Left ventricle myocardium inferior (tissue), 1 donor: ENCODE data around the gene SMLR1. TPM values are rescaled to one million over a fixed set of nuclear protein-coding genes. Genes with fewer than 3 reads are reported as not detected.

Experiments
- DNase-seq: peaks from one replicate; pipeline ENCODE4 v3.0.0-alpha.2; 2020
- H3K27ac ChIP-seq: fragments of 200-600 bp; replicated peaks from 2 replicates; pipeline ENCODE4 v1.8.0; 2021
- H3K27me3 ChIP-seq: fragments of 200-600 bp; 2 replicates; pipeline ENCODE4 v1.8.0; 2021; ENCODE audit warnings: low read depth
- H3K36me3 ChIP-seq: fragments of 200-600 bp; 2 replicates; pipeline ENCODE4 v1.8.0; 2021
- H3K4me1 ChIP-seq: fragments of 200-600 bp; 2 replicates; pipeline ENCODE4 v1.8.0; 2021
- H3K4me3 ChIP-seq: fragments of 200-600 bp; 2 replicates; pipeline ENCODE4 v1.8.0; 2021; ENCODE audit warnings: mild to moderate bottlenecking, moderate library complexity
- H3K9me3 ChIP-seq: fragments of 200-600 bp; replicated peaks from 2 replicates; pipeline ENCODE4 v1.8.0; 2021
- CTCF ChIP-seq: fragments of 200-600 bp; IDR thresholded peaks from 2 replicates; pipeline ENCODE4 v1.8.0; 2021; ENCODE audit warnings: antibody characterized with exemption, mild to moderate bottlenecking, borderline replicate concordance
- intact Hi-C: fragments of 100-400 bp; cut with micrococcal nuclease; formaldehyde crosslinking; loops from one replicate; pipeline ENCODE4 v1.11.0; 2022
- long read RNA-seq: library from polyadenylated mRNA; unstranded; transcript quantifications from one replicate; pipeline ENCODE4 v2.0.0, GENCODE V29; 2021
- total RNA-seq: library from RNA; stranded (reverse); fragmentation: NEBNext Ultra II Directional; extraction: Animal tissue kit (Norgen Biotek cat#: 25700); gene quantifications from one replicate; pipeline ENCODE4 v1.2.1, GENCODE V29; 2021
- donor health status: DM: no; HTN: yes; CAD: no; lungs with severe emphysema.

Gene SMLR1
- not detected for total RNA-seq
- long read RNA-seq = 0 reads

GRCh38 chr6:130827247-130828149, at the start of gene SMLR1:
SMLR1 (plus strand) TSS chr6:130827406; CDS start chr6:130827414, 8 bp downstream.
- no peaks in the 10 kb centered on the region for H3K36me3 ChIP-seq
- no peaks in the 10 kb centered on the region for H3K4me1 ChIP-seq
- no peaks in the 10 kb centered on the region for H3K9me3 ChIP-seq
- H3K27me3 ChIP-seq = no peaks in the 10 kb centered on the region
- H3K4me3 ChIP-seq = no peak within 1 kb of the TSS
- no peak for TF ChIP-seq CTCF
- no peak for DNase-seq
- intact Hi-C loops = no loop called here
- no peak within 1 kb of the TSS for H3K27ac ChIP-seq

- intact Hi-C loops = no loop called here
- peak overlapping the region; percentile 4 for H3K4me3 ChIP-seq
These were observed 48.1 kb upstream of the SMLR1 start for GRCh38 chr6:130778946-130779657.

GRCh38 chr6:130779658-130780033, 47.6 kb upstream of the SMLR1 start:
- no peak for TF ChIP-seq CTCF
- no peaks in the 10 kb centered on the region for H3K27me3 ChIP-seq
- peak overlapping the region; percentile 5 for H3K27ac ChIP-seq
- H3K36me3 ChIP-seq = no peaks in the 10 kb centered on the region
- no peak for DNase-seq
- intact Hi-C loops = no loop called here
- H3K4me3 ChIP-seq = no peak overlapping the region
- no peaks in the 10 kb centered on the region for H3K4me1 ChIP-seq
- H3K9me3 ChIP-seq = no peaks in the 10 kb centered on the region

More at GRCh38 chr6:130778946-130779657, 48.1 kb upstream of the SMLR1 start:
- Histone ChIP-seq H3K27ac (peak overlapping the region; percentile 5), H3K27me3 (no peaks in the 10 kb centered on the region), H3K9me3 (no peaks in the 10 kb centered on the region), H3K36me3 (no peaks in the 10 kb centered on the region), H3K4me1 (no peaks in the 10 kb centered on the region)
- no peak for TF ChIP-seq CTCF
- DNase-seq = no peak

- no peak for DNase-seq
- Histone ChIP-seq H3K36me3 (no peaks in the 10 kb centered on the region), H3K27ac (no peak overlapping the region), H3K4me3 (no peak overlapping the region), H3K4me1 (no peaks in the 10 kb centered on the region), H3K27me3 (no peaks in the 10 kb centered on the region), H3K9me3 (no peaks in the 10 kb centered on the region)
- intact Hi-C loops = no loop called here
- no peak for TF ChIP-seq CTCF
These were observed 47.1 kb upstream of the SMLR1 start for GRCh38 chr6:130780122-130780521.

- Histone ChIP-seq H3K27me3 (no peaks in the 10 kb centered on the region), H3K27ac (no peak overlapping the region), H3K4me1 (no peaks in the 10 kb centered on the region), H3K9me3 (no peaks in the 10 kb centered on the region), H3K4me3 (no peak overlapping the region), H3K36me3 (no peaks in the 10 kb centered on the region)
- DNase-seq = no peak
- intact Hi-C loops = no loop called here
- TF ChIP-seq CTCF = no peak
These were observed 45.6 kb upstream of the SMLR1 start for GRCh38 chr6:130781557-130781956.
